Renal cortical epithelial cell (primary cell): ENCODE measurements around the gene CCDC24. TPM values are rescaled to one million over a fixed set of nuclear protein-coding genes. Genes with fewer than 3 reads are reported as not detected.

Experiments
- DNase-seq: peaks from one replicate; pipeline ENCODE4 v3.0.0-alpha.2; 2011; ENCODE audit warnings: low read depth
- total RNA-seq: library from RNA; depleted of rRNA; stranded (reverse); fragments of >200 nt; gene quantifications from 2 replicates; pipeline ENCODE4 v1.2.3, GENCODE V29; 2014

CCDC24 gene
- total RNA-seq, 1 donor from 2014 or later: 6.5 TPM

- DNase-seq: no peak
Observed at GRCh38 chr1:44040418-44040817, 49.0 kb downstream of the CCDC24 start.

DNA sequence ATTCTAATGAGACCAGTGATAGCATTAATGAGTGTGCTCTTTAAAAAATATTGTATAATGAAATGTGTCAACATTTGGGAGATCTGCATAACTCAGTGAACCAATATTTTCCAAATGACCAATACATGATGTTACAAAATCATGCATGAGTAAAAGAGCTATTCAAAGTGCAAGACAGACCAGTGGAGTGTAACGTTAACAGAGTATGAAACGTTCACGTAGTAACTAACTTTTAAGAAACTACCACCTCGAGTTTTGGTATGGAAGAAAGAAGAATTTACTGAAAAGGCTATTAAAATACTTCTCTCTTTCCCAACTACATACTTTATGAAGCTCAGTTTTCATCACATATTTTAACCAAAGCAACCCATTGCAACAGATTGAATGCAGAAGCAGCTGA is 49.4 kb downstream of the CCDC24 start:
- DNase-seq: peak; percentile 56

DNA sequence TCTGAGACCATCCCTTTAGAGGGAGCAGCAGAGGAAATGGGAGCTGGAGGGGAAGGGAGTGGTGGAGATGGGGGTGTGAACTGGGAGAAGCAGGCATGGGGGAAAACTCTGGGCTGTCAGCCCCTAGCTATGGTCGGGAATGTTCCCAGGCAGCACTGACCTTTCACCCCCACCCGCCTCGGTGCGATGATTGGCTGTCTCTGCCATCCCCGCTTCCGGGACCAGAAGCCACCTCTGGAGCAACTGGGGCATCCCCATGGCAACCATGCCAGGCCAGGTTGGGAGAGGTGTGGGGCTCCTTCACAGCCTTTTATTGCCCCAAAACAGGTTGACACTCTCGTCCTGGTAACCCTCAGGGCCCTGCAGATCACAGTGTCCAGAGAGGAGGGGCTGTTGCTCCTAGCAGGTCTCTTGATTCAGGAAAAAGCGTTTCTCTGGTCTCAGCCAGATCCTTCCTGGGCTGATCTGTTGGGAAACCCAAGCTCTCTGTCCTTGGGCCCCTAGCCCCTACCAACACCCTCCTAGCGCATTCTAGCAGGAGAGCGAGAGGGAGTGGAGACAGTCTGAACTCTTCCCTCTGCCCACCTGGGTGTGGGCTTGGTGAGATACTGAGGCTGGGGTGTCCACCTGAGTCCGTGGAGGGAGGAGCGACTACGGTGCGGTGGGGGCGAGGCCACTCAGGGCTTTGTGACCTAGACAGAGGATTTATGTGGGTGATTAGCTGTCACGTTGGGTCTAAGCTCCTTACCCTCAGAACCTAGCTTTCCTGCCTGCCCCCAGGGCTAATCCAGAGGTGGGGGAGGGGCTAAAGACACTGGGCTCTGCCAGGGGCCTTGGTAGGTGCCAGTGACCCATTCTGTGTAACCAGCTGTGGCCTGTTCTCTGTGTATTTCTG is 52.0 kb downstream of the CCDC24 start:
- DNase-seq: no peak

GRCh38 chr1:44044071-44044801 is 52.8 kb downstream of the CCDC24 start:
- DNase-seq: peak; percentile 40

DNA sequence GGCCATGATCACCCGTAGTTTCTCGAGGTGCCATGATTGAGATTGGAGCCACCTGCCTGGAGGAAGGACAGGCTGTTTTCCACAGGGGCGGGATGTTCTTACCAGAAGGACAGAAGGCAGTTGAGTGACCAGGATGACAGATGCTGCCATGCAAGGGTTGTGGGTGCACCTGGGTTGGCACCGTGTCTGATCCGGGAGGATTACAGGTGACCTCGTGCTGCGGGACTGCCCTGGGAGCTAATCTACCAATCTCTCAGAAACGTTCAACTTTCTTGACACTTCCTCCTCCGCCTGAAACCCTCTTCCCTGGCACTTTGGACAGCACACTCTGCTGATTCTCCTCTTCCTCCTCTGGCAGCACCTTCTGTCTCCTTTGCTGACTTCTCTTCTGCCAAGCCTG is 53.7 kb downstream of the CCDC24 start:
- DNase-seq: no peak

Other genes starting within 250 kb of the CCDC24 start
- gene ARTN, start 57.8 kb upstream of the CCDC24 start, total RNA-seq: 0.40 and 3.0 TPM in 2 replicates
- gene IPO13, start 44.6 kb upstream of the CCDC24 start, total RNA-seq: 12.5 and 41.1 TPM in 2 replicates
- gene DPH2, start 21.6 kb upstream of the CCDC24 start, total RNA-seq: 21.5 and 22.8 TPM in 2 replicates
- gene ATP6V0B, start 16.6 kb upstream of the CCDC24 start, total RNA-seq: 69.4 and 178 TPM in 2 replicates
- 36.8 and 65.8 TPM in 2 replicates for gene B4GALT2, start 12.4 kb upstream of the CCDC24 start, total RNA-seq
- gene SLC6A9, start 39.9 kb downstream of the CCDC24 start, total RNA-seq: 2.8 and 5.0 TPM in 2 replicates
- not detected in 2 replicates for gene KLF17, start 127.2 kb downstream of the CCDC24 start, total RNA-seq
- not detected in 2 replicates for gene KLF18, start 150.0 kb downstream of the CCDC24 start, total RNA-seq
- gene DMAP1, start 221.9 kb downstream of the CCDC24 start, total RNA-seq: 12.2 and 17.9 TPM in 2 replicates